Lung (tissue), 12 donors: ENCODE results near the gene SLC47A1. TPM values are rescaled to one million over a fixed set of nuclear protein-coding genes. Genes with fewer than 3 reads are reported as not detected.
"Not testable (repeated sequence)": the region's sequence is repeated elsewhere in the genome, so short reads cannot be mapped to it uniquely, and the experiment has no call there.

ENCODE experiments used
- ATAC-seq: fragments of 200-7000 bp; cut with Tn5 transposase; one replicate; pipeline ENCODE4 v1.9.1; 2020; ENCODE audit warnings: moderate number of reproducible peaks; ENCODE audit not compliant: insufficient read depth, low FRiP score
- DNase-seq, 3 donors: peaks; one replicate each; pipeline ENCODE4 v3.0.0-alpha.2; 2013 to 2017
- H3K27ac ChIP-seq, 2 donors: one replicate each; pipeline ENCODE4 v1.5.1; 2013; ENCODE audit warnings: mild to moderate bottlenecking in 2 of 2, moderate library complexity in 2 of 2, control low read depth in 1 of 2, inconsistent platforms in 1 of 2, low read depth in 1 of 2, low read length in 1 of 2
- H3K27me3 ChIP-seq, 3 donors: one replicate each; pipeline ENCODE4 v1.5.1; 2013; ENCODE audit warnings: low read length in 2 of 3; ENCODE audit not compliant: control insufficient read depth in 3 of 3, insufficient read depth in 3 of 3
- H3K36me3 ChIP-seq, 4 donors: one replicate each; pipeline ENCODE4 v1.5.1; 2013; ENCODE audit warnings: low read length in 4 of 4, mild to moderate bottlenecking in 1 of 4, moderate library complexity in 1 of 4; ENCODE audit not compliant: control insufficient read depth in 4 of 4, insufficient read depth in 4 of 4
- H3K4me1 ChIP-seq, 5 donors: one replicate each; pipeline ENCODE4 v1.5.1; 2013; ENCODE audit warnings: low read length in 5 of 5, mild to moderate bottlenecking in 2 of 5, moderate library complexity in 1 of 5; ENCODE audit not compliant: control insufficient read depth in 5 of 5, insufficient read depth in 5 of 5
- H3K4me3 ChIP-seq: one replicate; pipeline ENCODE4 v1.5.1; 2013; ENCODE audit warnings: mild to moderate bottlenecking, control low read depth, moderate library complexity
- H3K9ac ChIP-seq, 2 donors: one replicate each; pipeline ENCODE4 v1.5.1; 2013; ENCODE audit warnings: low read length in 2 of 2, control low read depth in 1 of 2; ENCODE audit not compliant: insufficient read depth in 1 of 2
- H3K9me3 ChIP-seq, 4 donors: one replicate each; pipeline ENCODE4 v1.5.1; 2013; ENCODE audit warnings: low read length in 3 of 4, mild to moderate bottlenecking in 1 of 4, moderate library complexity in 1 of 4; ENCODE audit not compliant: control insufficient read depth in 4 of 4, insufficient read depth in 3 of 4
- CTCF ChIP-seq: IDR thresholded peaks from 2 replicates; pipeline ENCODE4 v1.5.1; 2012; ENCODE audit warnings: mild to moderate bottlenecking; ENCODE audit errors: control extremely low read depth, extremely low read depth
- WGBS, 2 donors: extraction: QIAGEN DNeasy Blood & Tissue Kit; methylation state at CpG; one replicate each; pipeline ENCODE4 v1.1.7; 2013; 5-methylcytosine and 5-hydroxymethylcytosine counted together
- polyA plus RNA-seq, 2 donors: library from polyadenylated mRNA; stranded (reverse); fragments of 200-250 nt; gene quantifications; one replicate each; pipeline ENCODE4 v1.2.1, GENCODE V29; 2013
- total RNA-seq, 2 donors: library from RNA; depleted of rRNA in 1 of 2; stranded (reverse); fragments of >200 nt in 1 of 2; gene quantifications; one replicate each; pipeline ENCODE4 v1.2.1, GENCODE V29; 2014 to 2021
- donor health status: control.
- donor health status: control.
- donor health status: Bipolar disorder and iron deficiency.
- donor health status: healthy.
- donor health status: DM: yes; HTN: yes; CAD: no.

SLC47A1 gene
- total and polyA plus RNA-seq, 4 donors, result 0.74 to 9.4 (median 2.3) TPM

GRCh38 chr17:19579867-19580565 is 46.4 kb downstream of the SLC47A1 start:
- no peak overlapping the region for H3K9ac ChIP-seq
- H3K9me3 ChIP-seq, result no peaks in the 10 kb centered on the region
- ATAC-seq (no peak), DNase-seq (peak; percentile 29 to 59 (median 42))
- H3K4me1 ChIP-seq, result peaks cover 0 to 8% (median 0%) of the 10 kb centered on the region in 5 donors
- 12 to 15% methylated on average over 54 to 76 of the region's 76 CpGs for WGBS, 2 donors
- peaks cover 0 to 13% (median 3%) of the 10 kb centered on the region in 3 donors for H3K27me3 ChIP-seq
- TF ChIP-seq CTCF, result no peak
- peak overlapping the region; percentile 31 for H3K4me3 ChIP-seq
- no peaks in the 10 kb centered on the region for H3K36me3 ChIP-seq
- no peak overlapping the region for H3K27ac ChIP-seq

GRCh38 chr17:19580566-19580920 is 46.9 kb downstream of the SLC47A1 start:
- H3K36me3 ChIP-seq, DNase-seq, H3K9ac ChIP-seq, H3K9me3 ChIP-seq, ATAC-seq, H3K4me1 ChIP-seq, H3K4me3 ChIP-seq, H3K27ac ChIP-seq: not testable (repeated sequence)
- 95 to 97% methylated on average over 17 of the region's 17 CpGs for WGBS, 2 donors
- peaks cover 0 to 13% (median 3%) of the 10 kb centered on the region in 3 donors for H3K27me3 ChIP-seq

- not testable (repeated sequence) for H3K4me1 ChIP-seq, H3K9me3 ChIP-seq, H3K9ac ChIP-seq, H3K36me3 ChIP-seq, ATAC-seq, DNase-seq, H3K27ac ChIP-seq, H3K4me3 ChIP-seq
- WGBS, 2 donors, result 94 to 95% methylated on average over 10 to 13 of the region's 13 CpGs
- H3K27me3 ChIP-seq, result peaks cover 0 to 13% (median 3%) of the 10 kb centered on the region in 3 donors
Measured at GRCh38 chr17:19582152-19582551, 48.5 kb downstream of the SLC47A1 start.

GRCh38 chr17:19583871-19584270 is 50.2 kb downstream of the SLC47A1 start:
- no peak for TF ChIP-seq CTCF
- no peaks in the 10 kb centered on the region for H3K36me3 ChIP-seq
- H3K27me3 ChIP-seq, result peaks cover 0 to 10% (median 3%) of the 10 kb centered on the region in 3 donors
- no peak overlapping the region for H3K27ac ChIP-seq
- ATAC-seq (no peak), DNase-seq (no peak)
- no peak overlapping the region for H3K4me3 ChIP-seq
- WGBS, 2 donors, result 88 to 91% methylated on average over 8 of the region's 8 CpGs
- H3K9me3 ChIP-seq, result no peaks in the 10 kb centered on the region
- no peak overlapping the region for H3K9ac ChIP-seq
- H3K4me1 ChIP-seq, result peaks cover 0 to 8% (median 0%) of the 10 kb centered on the region in 5 donors
